ENCODE data around the gene SLC6A17.

The SLC6A17 gene

DNA sequence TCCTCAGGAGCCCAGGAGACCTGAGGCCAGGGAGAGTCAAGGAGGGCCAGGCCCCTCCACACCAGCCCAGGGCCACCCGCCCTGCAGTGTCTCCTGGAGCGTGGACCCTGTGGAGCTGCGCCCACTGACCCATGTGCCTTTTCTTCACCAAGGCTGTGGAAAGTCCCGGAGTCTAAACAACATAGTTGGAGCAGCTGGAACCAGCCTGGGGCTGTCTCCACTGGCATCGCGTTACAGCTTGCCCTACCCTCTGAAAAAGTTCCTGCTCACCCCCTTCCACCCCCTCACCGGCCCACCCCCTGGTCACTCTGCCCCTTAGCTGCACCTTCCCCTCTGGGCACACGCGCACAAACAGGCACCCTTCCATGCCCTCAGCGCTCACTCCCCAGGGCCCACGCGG, 78.1 kb downstream of the SLC6A17 start:
- no peak overlapping the region for H3K4me3 ChIP-seq (replicated peaks; ENCODE audit: low read depth, low read length)
- DNase-seq (ENCODE audit: low read depth), result no peak
- TF ChIP-seq CTCF (IDR thresholded peaks at IDR 0.05; ENCODE audit: low read length, missing control alignments), result no peak

- no peak overlapping the region for H3K4me3 ChIP-seq (replicated peaks; ENCODE audit: low read depth, low read length)
- TF ChIP-seq CTCF (IDR thresholded peaks at IDR 0.05; ENCODE audit: low read length, missing control alignments), result no peak
- DNase-seq (ENCODE audit: low read depth), result no peak
Observed at GRCh38 chr1:110228869-110229268, 78.6 kb downstream of the SLC6A17 start.

GRCh38 chr1:110229348-110230001, 79.2 kb downstream of the SLC6A17 start:
- no peak for DNase-seq (ENCODE audit: low read depth)
- H3K4me3 ChIP-seq (replicated peaks; ENCODE audit: low read depth, low read length), result no peak overlapping the region
- no peak for TF ChIP-seq CTCF (IDR thresholded peaks at IDR 0.05; ENCODE audit: low read length, missing control alignments)

DNA sequence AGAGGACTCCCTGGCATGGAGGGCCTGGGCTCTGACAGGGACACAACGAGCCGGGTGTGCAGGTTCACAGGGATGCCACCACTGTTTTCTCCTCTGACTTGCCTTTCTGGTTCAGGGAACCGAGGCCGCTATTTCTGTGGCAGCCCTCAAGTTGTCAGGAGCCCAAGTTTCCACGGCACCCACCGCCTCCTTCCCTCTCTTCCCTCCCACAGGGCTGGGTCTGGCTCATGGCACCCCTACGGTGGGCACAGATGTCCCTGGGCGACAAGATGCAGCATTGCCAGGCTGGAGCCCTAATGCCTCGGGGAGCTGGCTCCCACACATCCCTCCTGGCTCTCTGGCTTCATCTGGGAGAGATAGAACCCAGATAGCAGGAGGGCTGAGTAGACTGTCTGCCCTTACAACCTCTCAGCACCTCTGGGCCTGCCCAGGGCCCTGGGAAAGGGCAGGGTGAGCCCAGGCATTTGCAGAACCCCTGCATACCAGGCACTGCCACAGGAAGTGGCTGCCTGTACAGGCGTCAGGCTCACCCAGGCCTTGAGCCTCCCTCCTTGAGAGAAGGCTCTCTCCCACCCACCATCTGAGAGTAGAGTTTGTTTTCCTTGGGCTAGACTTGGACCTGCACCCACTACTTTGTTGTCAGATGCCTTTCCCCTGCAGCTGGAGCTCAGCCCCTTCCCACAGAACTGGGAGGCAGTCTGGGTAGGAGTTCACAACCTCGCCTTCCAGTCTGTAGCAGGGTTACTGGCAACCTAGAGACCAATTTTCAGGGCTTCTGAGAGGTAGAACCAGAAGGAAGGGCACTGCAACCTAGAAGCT, 80.3 kb downstream of the SLC6A17 start:
- no peak overlapping the region for H3K4me3 ChIP-seq (replicated peaks; ENCODE audit: low read depth, low read length)
- TF ChIP-seq CTCF (IDR thresholded peaks at IDR 0.05; ENCODE audit: low read length, missing control alignments), result no peak
- DNase-seq (ENCODE audit: low read depth), result no peak

GRCh38 chr1:110233861-110234260, 83.6 kb downstream of the SLC6A17 start:
- TF ChIP-seq CTCF (IDR thresholded peaks at IDR 0.05; ENCODE audit: low read length, missing control alignments), result no peak
- DNase-seq (ENCODE audit: low read depth), result no peak
- no peak overlapping the region for H3K4me3 ChIP-seq (replicated peaks; ENCODE audit: low read depth, low read length)

GRCh38 chr1:110234691-110235090, 84.4 kb downstream of the SLC6A17 start:
- no peak overlapping the region for H3K4me3 ChIP-seq (replicated peaks; ENCODE audit: low read depth, low read length)
- no peak for TF ChIP-seq CTCF (IDR thresholded peaks at IDR 0.05; ENCODE audit: low read length, missing control alignments)
- no peak for DNase-seq (ENCODE audit: low read depth)

All from fibroblast of pulmonary artery (primary cell).